Upper lobe of right lung (tissue), 1 donor: ENCODE results near the gene RERE. TPM values are rescaled to one million over a fixed set of nuclear protein-coding genes. Genes with fewer than 3 reads are reported as not detected.

Experiments used
- ATAC-seq: fragments of 200-7000 bp; cut with Tn5 transposase; one replicate; pipeline ENCODE4 v1.9.1; 2020; ENCODE audit warnings: mild to moderate bottlenecking, moderate library complexity
- DNase-seq: peaks from one replicate; pipeline ENCODE4 v3.0.0-alpha.2; 2020
- H3K27ac ChIP-seq: fragments of 200-600 bp; one replicate; pipeline ENCODE4 v1.8.0; 2022
- H3K27me3 ChIP-seq: fragments of 200-600 bp; one replicate; pipeline ENCODE4 v1.8.0; 2022; ENCODE audit warnings: mild to moderate bottlenecking
- H3K36me3 ChIP-seq: fragments of 200-600 bp; one replicate; pipeline ENCODE4 v1.8.0; 2022
- H3K4me1 ChIP-seq: fragments of 200-600 bp; one replicate; pipeline ENCODE4 v1.8.0; 2022
- H3K4me3 ChIP-seq: fragments of 200-600 bp; one replicate; pipeline ENCODE4 v1.8.0; 2022; ENCODE audit warnings: mild to moderate bottlenecking
- H3K9me3 ChIP-seq: fragments of 200-600 bp; one replicate; pipeline ENCODE4 v1.8.0; 2022
- CTCF ChIP-seq: fragments of 200-600 bp; IDR thresholded peaks from one replicate; pipeline ENCODE4 v1.8.0; 2022; ENCODE audit warnings: antibody characterized with exemption
- intact Hi-C: fragments of 100-400 bp; cut with DNase I; formaldehyde crosslinking; loops from one replicate; pipeline ENCODE4 v1.11.0; 2022
- total RNA-seq: library from RNA; stranded (reverse); fragmentation: NEBNext Ultra II Directional; extraction: Animal tissue kit (Norgen Biotek cat#: 25700); gene quantifications from one replicate; pipeline ENCODE4 v1.2.1, GENCODE V29; 2021
- donor health status: DM: no; HTN: yes; CAD: no; lungs with severe emphysema.

The RERE gene
- total RNA-seq, 1 donor from 2014 or later = 99.6 TPM

- intact Hi-C loops = no loop called here
- DNase-seq (no peak), ATAC-seq (peak; percentile 86)
- Histone ChIP-seq H3K36me3 (peaks cover 5% of the 10 kb centered on the region), H3K4me3 (no peak overlapping the region), H3K9me3 (no peaks in the 10 kb centered on the region), H3K27me3 (no peaks in the 10 kb centered on the region), H3K4me1 (peaks cover 45% of the 10 kb centered on the region), H3K27ac (peak overlapping the region; percentile 59)
- no peak for TF ChIP-seq CTCF
These were observed 420.5 kb downstream of the RERE start for GRCh38 chr1:8396786-8397406.

- TF ChIP-seq CTCF = no peak
- peaks cover 8% of the 10 kb centered on the region for H3K36me3 ChIP-seq
- DNase-seq (no peak), ATAC-seq (no peak)
- H3K4me1 ChIP-seq = peaks cover 45% of the 10 kb centered on the region
- intact Hi-C loops = no loop called here
- no peaks in the 10 kb centered on the region for H3K27me3 ChIP-seq
- peak overlapping the region; percentile 59 for H3K27ac ChIP-seq
- H3K9me3 ChIP-seq = no peaks in the 10 kb centered on the region
- H3K4me3 ChIP-seq = no peak overlapping the region
These were observed 421.2 kb downstream of the RERE start for GRCh38 chr1:8396083-8396785.

- Histone ChIP-seq H3K4me1 (peaks cover 47% of the 10 kb centered on the region), H3K27me3 (no peaks in the 10 kb centered on the region), H3K27ac (peak overlapping the region; percentile 59), H3K36me3 (peaks cover 8% of the 10 kb centered on the region), H3K4me3 (peak overlapping the region; percentile 14), H3K9me3 (no peaks in the 10 kb centered on the region)
- intact Hi-C loops = no loop called here
- TF ChIP-seq CTCF = no peak
- peak; percentile 72 for ATAC-seq
- no peak for DNase-seq
These were observed 422.0 kb downstream of the RERE start for GRCh38 chr1:8395433-8395866.

GRCh38 chr1:8394456-8395321 lies 422.8 kb downstream of the RERE start:
- Histone ChIP-seq H3K4me1 (peaks cover 49% of the 10 kb centered on the region), H3K4me3 (no peak overlapping the region), H3K9me3 (no peaks in the 10 kb centered on the region), H3K27me3 (no peaks in the 10 kb centered on the region), H3K27ac (no peak overlapping the region), H3K36me3 (peaks cover 8% of the 10 kb centered on the region)
- ATAC-seq = no peak
- no peak for DNase-seq
- intact Hi-C loops = no loop called here
- no peak for TF ChIP-seq CTCF

GRCh38 chr1:8392522-8392921 lies 424.9 kb downstream of the RERE start:
- TF ChIP-seq CTCF = no peak
- ATAC-seq (no peak), DNase-seq (no peak)
- intact Hi-C loops = no loop called here
- H3K4me1 ChIP-seq = peaks cover 41% of the 10 kb centered on the region
- no peaks in the 10 kb centered on the region for H3K9me3 ChIP-seq
- H3K4me3 ChIP-seq = no peak overlapping the region
- no peaks in the 10 kb centered on the region for H3K27me3 ChIP-seq
- no peak overlapping the region for H3K27ac ChIP-seq
- peaks cover 14% of the 10 kb centered on the region for H3K36me3 ChIP-seq
